Skeletal muscle cell (primary cell): ENCODE data around the gene IGFBP3.

Experiments used
- DNase-seq: peaks from one replicate; pipeline ENCODE4 v3.0.0-alpha.2; 2010; ENCODE audit warnings: low read depth
- H3K4me3 ChIP-seq: 2 replicates; pipeline ENCODE4 v1.5.1; 2011; ENCODE audit warnings: low read depth, mild to moderate bottlenecking, control low read depth, low read length, moderate library complexity

The IGFBP3 gene

GRCh38 chr7:45924283-45924682 is 3.2 kb upstream of the IGFBP3 start:
- DNase-seq = peak; percentile 61
- no peak overlapping the region for H3K4me3 ChIP-seq

- no peak for DNase-seq
- H3K4me3 ChIP-seq = no peak overlapping the region
These were observed 2.7 kb upstream of the IGFBP3 start for GRCh38 chr7:45923818-45924217.

- H3K4me3 ChIP-seq = no peak overlapping the region
- no peak for DNase-seq
These were observed 2.2 kb upstream of the IGFBP3 start for GRCh38 chr7:45923290-45923689.

- DNase-seq = no peak
- peak overlapping the region; percentile 30 for H3K4me3 ChIP-seq
These were observed 1.7 kb upstream of the IGFBP3 start for GRCh38 chr7:45922810-45923209.

GRCh38 chr7:45921699-45922519 is 837 bp upstream of the IGFBP3 start:
- DNase-seq = no peak
- peak overlapping the region; percentile 67 for H3K4me3 ChIP-seq

GRCh38 chr7:45921381-45921698 is 268 bp upstream of the IGFBP3 start:
- peak overlapping the region; percentile 67 for H3K4me3 ChIP-seq
- DNase-seq = no peak

GRCh38 chr7:45919993-45920459 is 1.0 kb downstream of the IGFBP3 start:
- DNase-seq = no peak
- peak overlapping the region; percentile 67 for H3K4me3 ChIP-seq

- no peak for DNase-seq
- H3K4me3 ChIP-seq = peak overlapping the region; percentile 67
These were observed 1.8 kb downstream of the IGFBP3 start for GRCh38 chr7:45919231-45919784.

GRCh38 chr7:45918556-45918955 is 2.5 kb downstream of the IGFBP3 start:
- DNase-seq = no peak
- H3K4me3 ChIP-seq = peak overlapping the region; percentile 67

- no peak for DNase-seq
These were observed 3.4 kb downstream of the IGFBP3 start for GRCh38 chr7:45917658-45918057.

GRCh38 chr7:45917064-45917463 is 4.0 kb downstream of the IGFBP3 start:
- no peak overlapping the region for H3K4me3 ChIP-seq

More at GRCh38 chr7:45917658-45918057, 3.4 kb downstream of the IGFBP3 start:
- peak overlapping the region; percentile 67 for H3K4me3 ChIP-seq

GRCh38 chr7:45915606-45916005 is 5.5 kb downstream of the IGFBP3 start:
- H3K4me3 ChIP-seq = no peak overlapping the region
- no peak for DNase-seq

More at GRCh38 chr7:45917064-45917463, 4.0 kb downstream of the IGFBP3 start:
- no peak for DNase-seq

- DNase-seq = no peak
These were observed 6.2 kb downstream of the IGFBP3 start for GRCh38 chr7:45914911-45915310.

GRCh38 chr7:45912972-45913371 is 8.1 kb downstream of the IGFBP3 start:
- H3K4me3 ChIP-seq = no peak overlapping the region
- DNase-seq = no peak

More at GRCh38 chr7:45914911-45915310, 6.2 kb downstream of the IGFBP3 start:
- no peak overlapping the region for H3K4me3 ChIP-seq

- no peak for DNase-seq
These were observed 9.8 kb downstream of the IGFBP3 start for GRCh38 chr7:45911311-45911710.

GRCh38 chr7:45910855-45911254 is 10.2 kb downstream of the IGFBP3 start:
- no peak overlapping the region for H3K4me3 ChIP-seq
- DNase-seq = no peak

More at GRCh38 chr7:45911311-45911710, 9.8 kb downstream of the IGFBP3 start:
- no peak overlapping the region for H3K4me3 ChIP-seq

- no peak overlapping the region for H3K4me3 ChIP-seq
- DNase-seq = no peak
These were observed 11.5 kb downstream of the IGFBP3 start for GRCh38 chr7:45909561-45909960.

GRCh38 chr7:45902820-45903219 is 18.3 kb downstream of the IGFBP3 start:
- no peak for DNase-seq
- no peak overlapping the region for H3K4me3 ChIP-seq

- no peak for DNase-seq
- H3K4me3 ChIP-seq = no peak overlapping the region
These were observed 19.5 kb downstream of the IGFBP3 start for GRCh38 chr7:45901566-45901965.

- H3K4me3 ChIP-seq = no peak overlapping the region
- no peak for DNase-seq
These were observed 22.9 kb downstream of the IGFBP3 start for GRCh38 chr7:45898222-45898621.
